OCI-M2 (cell line): ENCODE data around the gene NCKAP1.
"Not testable (repeated sequence)": the region's sequence is repeated elsewhere in the genome, so short reads cannot be mapped to it uniquely, and the experiment has no call there.

ENCODE experiments used
- DNase-seq: peaks from one replicate; lab custom pipeline; 2025; ENCODE audit not compliant: unreplicated experiment; lab: John Stamatoyannopoulos, UW

Gene NCKAP1

DNA sequence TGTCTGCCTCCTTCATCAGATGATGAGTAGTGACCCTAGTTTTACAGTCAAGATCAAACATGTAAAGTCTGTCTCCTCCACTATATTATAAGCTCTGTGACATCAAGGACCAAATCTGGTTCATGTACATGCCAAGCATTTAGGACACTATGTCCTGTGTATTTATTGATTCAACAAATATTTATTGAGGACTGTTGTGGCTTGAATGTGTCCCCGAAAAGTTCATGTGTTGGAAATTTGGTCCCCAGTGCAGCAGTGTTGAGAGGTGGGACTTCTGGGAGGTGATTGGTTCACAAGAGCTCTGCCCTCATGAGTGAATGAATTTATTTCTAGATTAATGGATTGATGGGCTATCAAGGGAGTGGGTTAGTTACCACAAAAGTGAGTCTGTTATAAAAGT lies 125.2 kb downstream of the NCKAP1 start:
- DNase-seq: no peak

GRCh38 chr2:182912518-182912915 lies 125.7 kb downstream of the NCKAP1 start:
- DNase-seq: no peak

DNA sequence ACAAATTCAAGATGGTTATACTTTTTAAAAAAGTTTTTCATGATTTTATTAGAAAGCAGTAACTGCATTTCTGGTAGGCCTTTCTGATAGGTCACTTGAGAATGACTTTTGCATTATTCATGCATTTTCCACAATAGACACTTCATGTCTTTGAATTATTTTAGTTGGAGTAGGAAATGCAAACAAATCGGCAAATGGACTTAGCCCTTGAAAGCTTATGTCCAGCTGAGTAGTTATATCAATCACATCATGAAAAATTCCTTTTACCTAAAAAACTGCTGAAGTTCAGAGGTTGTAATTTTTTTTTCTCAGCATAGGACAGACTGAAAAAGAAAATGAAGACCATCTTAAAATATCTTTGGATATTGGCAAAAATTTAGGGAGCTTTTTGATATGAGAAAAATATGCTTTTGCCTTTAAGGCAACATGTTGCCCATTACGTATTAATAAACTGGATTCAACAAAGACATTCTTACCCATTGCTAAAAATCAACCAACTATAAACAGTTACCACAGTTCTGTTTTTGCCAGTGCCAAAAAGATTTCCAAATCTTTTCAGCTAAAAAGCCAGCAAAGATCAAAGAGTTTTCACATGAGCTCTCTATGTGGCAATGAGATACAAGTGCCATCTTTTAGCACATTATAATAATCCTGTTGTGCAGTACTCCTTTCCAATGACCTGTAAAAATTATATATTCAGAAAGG lies 126.3 kb downstream of the NCKAP1 start:
- DNase-seq: no peak

GRCh38 chr2:182910965-182911364 lies 127.3 kb downstream of the NCKAP1 start:
- DNase-seq: no peak

- no peak for DNase-seq
Observed at GRCh38 chr2:182907081-182907830, 131.0 kb downstream of the NCKAP1 start.

DNA sequence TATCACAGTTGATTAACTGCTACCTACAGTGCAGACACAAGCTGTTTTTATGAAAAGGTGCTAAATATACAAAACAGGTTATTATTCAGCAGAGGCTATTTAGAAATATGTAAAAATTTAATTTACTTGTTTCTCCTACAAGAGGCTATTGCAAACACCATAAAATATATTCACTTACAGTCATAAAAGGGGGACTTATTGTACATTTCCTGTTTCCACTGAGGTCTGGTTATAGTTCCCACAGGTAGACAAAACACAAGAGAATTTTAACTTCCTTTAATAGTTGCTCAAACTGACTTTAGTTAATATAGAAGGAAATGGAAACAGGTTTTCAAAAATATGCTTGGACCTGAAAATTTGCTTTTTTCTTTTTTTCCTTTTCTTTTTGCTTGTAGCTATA lies 131.8 kb downstream of the NCKAP1 start:
- DNase-seq: no peak

DNA sequence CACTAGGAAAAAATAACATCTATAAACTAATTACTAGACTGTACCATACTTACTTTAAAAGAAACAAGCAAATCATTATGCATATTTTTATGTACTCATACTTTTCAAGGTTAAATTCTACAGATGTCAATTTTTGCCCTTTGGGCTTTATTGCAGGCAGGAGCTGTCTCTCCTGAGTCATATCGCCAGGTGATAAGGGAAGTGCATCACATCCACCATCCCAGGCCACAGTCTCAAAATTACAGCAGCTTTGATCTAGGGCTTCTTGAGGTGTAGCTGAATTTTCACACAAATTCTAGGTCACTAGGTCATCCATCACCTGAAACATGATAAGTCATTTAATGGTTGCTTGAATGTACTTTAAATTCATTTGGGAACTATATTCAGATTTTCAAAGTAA lies 133.4 kb downstream of the NCKAP1 start:
- DNase-seq: no peak

DNA sequence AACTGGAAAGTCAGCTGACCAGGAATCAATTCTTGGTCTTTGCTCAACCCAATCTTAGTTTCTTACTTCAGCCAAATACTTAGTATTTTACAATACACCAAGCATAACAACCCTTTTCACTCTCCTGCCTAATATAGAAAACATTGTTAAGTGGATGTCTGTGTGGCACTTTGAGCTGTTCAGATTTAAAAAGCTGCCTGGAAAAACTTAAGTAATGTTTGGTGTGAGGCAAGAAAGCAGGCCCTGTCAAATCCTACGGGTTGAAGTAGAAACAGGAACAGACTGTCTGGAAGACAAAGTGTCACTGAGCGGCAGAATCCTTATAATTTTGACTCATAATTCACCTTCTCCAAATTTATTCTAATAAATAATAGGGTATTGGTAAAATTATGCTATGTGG lies 134.7 kb downstream of the NCKAP1 start:
- DNase-seq: no peak

GRCh38 chr2:182901748-182902147 lies 136.5 kb downstream of the NCKAP1 start:
- DNase-seq: no peak

GRCh38 chr2:182898718-182899117 lies 139.5 kb downstream of the NCKAP1 start:
- DNase-seq: no peak

DNA sequence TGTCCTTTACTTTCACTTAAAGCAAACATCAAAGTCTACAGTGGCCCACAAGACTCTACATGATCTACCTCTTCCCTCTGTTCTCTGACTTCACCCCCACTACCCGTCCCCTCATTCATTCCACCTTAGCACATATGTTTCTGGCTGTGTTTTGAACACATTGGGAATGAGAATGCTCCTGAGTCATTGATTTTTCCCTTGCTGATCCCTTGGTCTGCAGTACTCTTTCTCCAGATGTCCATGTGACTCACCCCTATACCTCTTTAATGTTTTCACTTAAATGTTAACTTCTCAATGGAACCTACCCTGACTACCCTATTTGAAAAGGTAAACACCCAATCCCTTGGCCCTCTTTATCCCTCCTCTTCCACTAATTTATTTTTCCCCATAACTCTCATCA lies 141.1 kb downstream of the NCKAP1 start:
- DNase-seq: no peak

DNA sequence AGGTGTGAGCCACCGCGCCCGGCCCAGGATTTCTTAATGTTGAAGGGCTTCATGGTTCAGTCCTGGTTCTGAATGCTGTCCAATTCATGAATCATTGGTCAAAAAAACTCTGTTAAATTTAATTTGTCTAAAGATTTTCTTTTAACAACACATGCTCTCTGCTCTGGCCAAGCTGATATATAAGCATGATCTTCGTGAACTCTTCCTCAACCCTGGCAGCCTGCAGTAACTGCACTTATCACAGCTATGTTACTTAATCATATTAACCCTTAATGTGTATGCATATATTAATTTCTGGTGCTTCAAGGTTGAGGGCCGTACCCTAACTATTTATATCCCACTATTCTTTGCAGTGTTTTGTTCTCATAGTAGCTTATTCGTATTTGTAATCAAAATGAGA lies 142.5 kb downstream of the NCKAP1 start:
- DNase-seq: no peak

- DNase-seq: no peak
Observed at GRCh38 chr2:182895169-182895568, 143.1 kb downstream of the NCKAP1 start.

GRCh38 chr2:182894174-182894573 lies 144.1 kb downstream of the NCKAP1 start:
- DNase-seq: no peak

DNA sequence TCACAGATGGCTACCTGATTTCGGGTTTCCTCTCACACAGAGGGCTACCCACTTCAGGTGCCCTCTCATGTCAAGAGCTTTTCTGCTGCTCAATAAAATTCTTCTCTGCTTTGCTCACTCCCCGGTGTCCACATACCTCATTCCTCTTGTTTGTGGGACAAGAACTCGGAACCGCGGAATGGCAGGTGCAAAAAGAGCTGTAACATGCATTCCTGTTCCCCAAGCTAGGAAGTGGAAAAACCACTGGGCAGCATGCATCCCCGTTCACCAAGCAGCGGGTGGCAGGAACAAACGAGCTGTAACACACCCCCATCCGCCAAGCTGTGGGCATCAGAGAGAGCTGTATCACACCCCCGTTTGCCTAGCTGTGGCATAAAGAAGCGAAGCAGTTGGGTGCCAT lies 144.6 kb downstream of the NCKAP1 start:
- DNase-seq: no peak

DNA sequence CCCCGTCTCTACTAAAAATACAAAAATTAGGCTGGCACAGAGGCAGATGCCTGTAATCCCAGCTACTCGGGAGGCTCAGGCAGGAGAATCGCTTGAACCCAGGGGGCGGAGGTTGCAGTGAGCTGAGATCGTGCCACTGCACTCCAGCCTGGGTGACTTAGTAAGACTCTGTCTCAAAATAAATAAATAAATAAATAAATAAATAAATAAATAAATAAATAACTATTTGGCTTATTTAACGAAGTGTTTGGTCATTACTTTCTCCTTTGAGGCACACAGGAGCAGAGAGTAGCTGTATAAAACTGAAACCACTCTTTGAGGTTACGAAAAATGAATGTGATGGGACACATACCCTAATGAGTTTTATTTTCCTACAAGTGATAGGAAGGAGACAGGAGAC lies 145.2 kb downstream of the NCKAP1 start:
- DNase-seq: not testable (repeated sequence)

DNA sequence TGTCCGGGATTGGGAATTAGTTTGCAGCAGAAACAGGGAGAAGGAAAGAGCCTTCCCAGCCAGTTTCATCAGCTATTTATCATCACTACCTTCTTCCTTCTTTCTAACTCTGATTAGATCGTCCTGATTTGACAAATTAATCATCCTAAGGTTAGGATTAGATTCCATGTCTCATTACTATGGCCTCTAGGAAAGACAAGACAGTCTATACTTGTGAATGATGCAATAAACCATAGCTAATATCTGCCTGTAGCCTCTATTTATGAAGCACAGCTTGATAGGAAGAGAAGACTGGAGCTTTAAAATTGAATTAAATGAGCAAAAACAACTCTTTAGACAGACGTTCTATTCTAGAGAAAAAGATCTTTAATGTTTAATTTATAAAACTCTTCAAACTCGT lies 146.6 kb downstream of the NCKAP1 start:
- no peak for DNase-seq

- DNase-seq: no peak
Observed at GRCh38 chr2:182890773-182891378, 147.4 kb downstream of the NCKAP1 start.

DNA sequence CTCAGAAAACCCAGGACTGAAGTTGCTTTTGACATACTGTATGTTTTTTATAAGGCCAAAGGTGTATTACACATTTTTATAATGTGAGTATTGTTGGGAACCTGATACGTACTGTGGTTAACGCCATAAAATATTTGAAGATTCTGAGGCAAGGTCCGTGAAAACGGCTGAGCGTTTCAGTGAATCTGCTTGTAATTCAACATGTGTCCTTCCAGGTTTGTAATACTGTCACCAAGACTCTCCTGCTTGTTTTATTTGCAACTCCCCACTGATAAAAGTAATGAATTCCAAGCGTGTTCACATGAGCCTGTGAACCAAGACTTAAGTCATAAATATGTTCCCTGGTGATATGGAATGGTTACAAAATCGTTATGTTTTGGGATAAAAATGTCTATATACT lies 148.0 kb downstream of the NCKAP1 start:
- no peak for DNase-seq

GRCh38 chr2:182887753-182888415 lies 150.4 kb downstream of the NCKAP1 start:
- no peak for DNase-seq

DNA sequence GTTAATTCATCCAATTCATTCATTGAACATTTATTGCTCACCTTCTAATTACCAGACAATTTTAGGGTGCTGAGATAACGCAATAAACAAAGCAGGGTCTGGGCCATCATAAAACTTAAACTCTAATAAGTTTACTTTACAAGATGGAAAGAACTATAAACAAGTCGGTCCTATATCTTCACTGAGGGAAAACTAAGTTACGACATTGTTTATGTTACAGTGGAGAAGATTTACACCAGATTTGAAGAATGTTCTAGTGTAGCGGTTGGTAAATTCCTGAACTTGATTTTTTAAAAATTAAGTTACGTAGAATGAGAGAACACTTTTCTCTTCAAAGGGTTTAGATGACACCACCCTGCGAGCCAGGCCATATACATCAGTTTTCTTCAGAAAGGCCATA lies 151.2 kb downstream of the NCKAP1 start:
- no peak for DNase-seq

DNA sequence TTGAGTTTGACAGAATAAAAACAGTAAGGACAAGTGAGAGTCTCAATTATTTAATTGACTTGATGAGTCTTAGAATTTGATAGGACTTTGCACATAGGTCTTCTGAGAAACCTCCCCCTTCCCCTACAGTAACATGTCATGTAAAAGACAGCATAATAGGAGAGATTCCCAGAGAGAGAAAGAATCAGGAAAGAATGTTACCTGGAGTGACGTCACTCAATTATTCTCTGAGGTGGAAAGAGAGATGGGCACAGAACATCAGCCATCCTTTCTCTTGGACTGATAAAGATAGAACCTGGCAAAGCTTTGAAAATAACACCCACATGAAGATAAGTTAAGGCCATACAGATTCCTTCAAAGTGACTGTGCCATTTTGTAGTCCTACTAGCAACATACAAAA lies 152.5 kb downstream of the NCKAP1 start:
- no peak for DNase-seq
